DOHH2 (cell line): ENCODE data around the gene PDZRN4.
"Not testable (repeated sequence)": the region's sequence is repeated elsewhere in the genome, so short reads cannot be mapped to it uniquely, and the experiment has no call there.

Experiments
- H3F3A ChIP-seq: fragments of 200-600 bp; sonication (generic), shearing (Covaris generic); 2 replicates; pipeline ENCODE4 v1.6.0; 2016; ENCODE audit warnings: antibody characterized with exemption, mild to moderate bottlenecking; ENCODE audit not compliant: control insufficient read depth, insufficient read depth
- H3K27ac ChIP-seq: fragments of 200-600 bp; sonication (generic); 2 replicates; pipeline ENCODE4 v1.5.1; 2014; ENCODE audit warnings: low read depth, mild to moderate bottlenecking, low read length, moderate library complexity
- H3K27me3 ChIP-seq: fragments of 200-600 bp; sonication (generic); 2 replicates; pipeline ENCODE4 v1.6.1; 2014; ENCODE audit warnings: mild to moderate bottlenecking, low read length, mixed read lengths; ENCODE audit not compliant: control insufficient read depth
- H3K36me3 ChIP-seq: fragments of 200-600 bp; sonication (generic); 2 replicates; pipeline ENCODE4 v1.6.1; 2014; ENCODE audit warnings: mild to moderate bottlenecking, low read length, moderate library complexity, mixed read lengths; ENCODE audit not compliant: control insufficient read depth
- H3K4me1 ChIP-seq: fragments of 200-600 bp; sonication (generic); 2 replicates; pipeline ENCODE4 v1.6.1; 2014; ENCODE audit warnings: mild to moderate bottlenecking, low read length, mixed read lengths; ENCODE audit not compliant: control insufficient read depth
- H3K4me2 ChIP-seq: fragments of 200-600 bp; sonication (generic); 2 replicates; pipeline ENCODE4 v1.6.0; 2014; ENCODE audit warnings: mild to moderate bottlenecking, low read length, moderate library complexity
- H3K4me3 ChIP-seq: fragments of 200-600 bp; sonication (generic); 2 replicates; pipeline ENCODE4 v1.5.1; 2014; ENCODE audit warnings: mild to moderate bottlenecking, low read length, mixed read lengths
- H3K79me2 ChIP-seq: fragments of 200-600 bp; sonication (generic); 2 replicates; pipeline ENCODE4 v1.6.1; 2014; ENCODE audit warnings: mild to moderate bottlenecking, low read length, mixed read lengths; ENCODE audit not compliant: control insufficient read depth
- H3K9me2 ChIP-seq: fragments of 200-600 bp; sonication (generic); replicated peaks from 2 replicates; pipeline ENCODE4 v1.6.1; 2014; ENCODE audit warnings: mild to moderate bottlenecking, low read length, mixed read lengths; ENCODE audit not compliant: control insufficient read depth
- H3K9me3 ChIP-seq: fragments of 200-600 bp; sonication (generic); 2 replicates; pipeline ENCODE4 v1.6.1; 2014; ENCODE audit warnings: antibody characterized with exemption, low read length, mixed read lengths; ENCODE audit not compliant: control insufficient read depth, insufficient read depth
- H4K20me1 ChIP-seq: fragments of 200-600 bp; sonication (generic); 2 replicates; pipeline ENCODE4 v1.6.0; 2014; ENCODE audit warnings: low read depth, mild to moderate bottlenecking, antibody characterized with exemption, low read length, moderate library complexity; ENCODE audit not compliant: control insufficient read depth, insufficient read depth
- CTCF ChIP-seq: fragments of 200-600 bp; sonication (generic); IDR thresholded peaks from one replicate; pipeline ENCODE4 v1.5.1; 2014; ENCODE audit warnings: antibody characterized with exemption, mild to moderate bottlenecking, low read depth, low read length; ENCODE audit not compliant: poor library complexity, severe bottlenecking
- EZH2phosphoT487 ChIP-seq: fragments of 200-600 bp; sonication (generic); IDR thresholded peaks from 2 replicates; pipeline ENCODE4 v1.6.1; 2017; ENCODE audit warnings: borderline replicate concordance, mild to moderate bottlenecking, antibody characterized with exemption, low read length, moderate library complexity, mixed read lengths

PDZRN4 gene

GRCh38 chr12:41277946-41278267, 89.8 kb downstream of the PDZRN4 start:
- Histone ChIP-seq H3K79me2 (no peaks in the 10 kb centered on the region), H3K36me3 (no peaks in the 10 kb centered on the region), H3F3A (no peaks in the 10 kb centered on the region), H3K4me1 (no peaks in the 10 kb centered on the region), H3K4me2 (no peak overlapping the region), H3K4me3 (no peak overlapping the region), H4K20me1 (no peaks in the 10 kb centered on the region), H3K27ac (no peak overlapping the region), H3K9me3 (no peaks in the 10 kb centered on the region), H3K27me3 (peaks cover 6% of the 10 kb centered on the region; the same call in 1 of the 2 replicates), H3K9me2 (no peaks in the 10 kb centered on the region)
- TF ChIP-seq EZH2phosphoT487, result no peak
- TF ChIP-seq CTCF, result no peak

- not testable (repeated sequence) for H4K20me1 ChIP-seq, H3K9me2 ChIP-seq, H3F3A ChIP-seq, H3K36me3 ChIP-seq, H3K4me3 ChIP-seq, H3K4me2 ChIP-seq, H3K79me2 ChIP-seq, H3K4me1 ChIP-seq, H3K27ac ChIP-seq, H3K9me3 ChIP-seq, H3K27me3 ChIP-seq
These were observed 92.4 kb downstream of the PDZRN4 start for GRCh38 chr12:41280341-41281095.

GRCh38 chr12:41285470-41285869, 97.3 kb downstream of the PDZRN4 start:
- H3K4me1 ChIP-seq, H3K27me3 ChIP-seq, H3F3A ChIP-seq, H3K27ac ChIP-seq, H3K9me3 ChIP-seq, H3K9me2 ChIP-seq, H4K20me1 ChIP-seq, H3K4me3 ChIP-seq, H3K79me2 ChIP-seq, H3K4me2 ChIP-seq, H3K36me3 ChIP-seq: not testable (repeated sequence)

GRCh38 chr12:41286426-41286825, 98.3 kb downstream of the PDZRN4 start:
- Histone ChIP-seq H3K9me2 (no peaks in the 10 kb centered on the region), H3K27me3 (no peaks in the 10 kb centered on the region), H3K36me3 (no peaks in the 10 kb centered on the region), H3K9me3 (no peaks in the 10 kb centered on the region), H3K4me3 (no peak overlapping the region), H3K4me1 (no peaks in the 10 kb centered on the region), H3K4me2 (no peak overlapping the region), H3F3A (no peaks in the 10 kb centered on the region), H3K79me2 (no peaks in the 10 kb centered on the region), H3K27ac (no peak overlapping the region), H4K20me1 (no peaks in the 10 kb centered on the region)
- TF ChIP-seq CTCF, result no peak
